HepG2 (cell line): ENCODE results near the gene SRSF1. TPM values are rescaled to one million over a fixed set of nuclear protein-coding genes. Genes with fewer than 3 reads are reported as not detected.

ENCODE experiments used
- ARNT2 ChIP-seq: sonication (generic); formaldehyde crosslinking; IDR thresholded peaks from 2 replicates; pipeline ENCODE4 v1.8.0; 2022; ENCODE audit warnings: mild to moderate bottlenecking, low read depth, missing genetic modification reagents, moderate library complexity
- ATM ChIP-seq: fragments of 450-650 bp; IDR thresholded peaks from 2 replicates; pipeline ENCODE4 v1.7.1; 2017; ENCODE audit warnings: mild to moderate bottlenecking, borderline replicate concordance
- BRCA1 ChIP-seq: sonication (generic); formaldehyde crosslinking; IDR thresholded peaks from 2 replicates; pipeline ENCODE4 v1.4.0; 2020; ENCODE audit warnings: missing genetic modification reagents
- FOXJ3 ChIP-seq: sonication (generic); formaldehyde crosslinking; IDR thresholded peaks from 2 replicates; pipeline ENCODE4 v1.4.0; 2020; ENCODE audit warnings: missing genetic modification reagents, mild to moderate bottlenecking, borderline replicate concordance
- GATAD1 ChIP-seq: IDR thresholded peaks from 2 replicates; pipeline ENCODE4 v1.6.1; 2016; ENCODE audit warnings: missing genetic modification reagents, missing compliant biosample characterization
- HDAC2 ChIP-seq: sonication (generic); formaldehyde crosslinking; IDR thresholded peaks from 2 replicates; pipeline ENCODE4 v1.4.0; 2020; ENCODE audit warnings: missing genetic modification reagents
- HES4 ChIP-seq: sonication (generic); formaldehyde crosslinking; IDR thresholded peaks from 2 replicates; pipeline ENCODE4 v1.9.0; 2021; ENCODE audit warnings: mild to moderate bottlenecking, missing genetic modification reagents, borderline replicate concordance
- HNF4G ChIP-seq, 2 experiments: sonication (generic) in 1 of 2; formaldehyde crosslinking in 1 of 2; IDR thresholded peaks; 2 replicates each; pipeline versions ENCODE4 v1.4.0 to v1.6.1; 2011 to 2020; ENCODE audit warnings: borderline replicate concordance in 2 of 2, low read depth in 2 of 2, mild to moderate bottlenecking in 2 of 2, low read length in 1 of 2, missing genetic modification reagents in 1 of 2, moderate library complexity in 1 of 2
- KDM1A ChIP-seq: IDR thresholded peaks from 2 replicates; pipeline ENCODE4 v1.6.1; 2016; ENCODE audit warnings: missing compliant biosample characterization
- KLF16 ChIP-seq, 2 experiments: sonication (generic) in 1 of 2; formaldehyde crosslinking in 1 of 2; IDR thresholded peaks; 2 replicates each; pipeline versions ENCODE4 v1.6.1 to v1.8.0; 2016 to 2023; ENCODE audit warnings: missing genetic modification reagents in 2 of 2, missing compliant biosample characterization in 1 of 2
- NFIC ChIP-seq: IDR thresholded peaks from 2 replicates; pipeline ENCODE4 v1.6.1; 2012; ENCODE audit warnings: mild to moderate bottlenecking, low read length, inconsistent platforms
- PHB2 ChIP-seq: fragments of 450-650 bp; IDR thresholded peaks from 2 replicates; pipeline ENCODE4 v1.6.1; 2018; ENCODE audit not compliant: partially characterized antibody
- RBM39 ChIP-seq: fragments of 200-400 bp; formaldehyde crosslinking; IDR thresholded peaks from one replicate; pipeline ENCODE4 v1.6.1; 2018; ENCODE audit warnings: antibody characterized with exemption, mild to moderate bottlenecking, low read depth, low read length; ENCODE audit not compliant: poor library complexity, severe bottlenecking
- SRSF1 ChIP-seq: fragments of 200-400 bp; formaldehyde crosslinking; optimal IDR thresholded peaks from 2 replicates; pipeline ENCODE3; 2017; ENCODE audit warnings: mild to moderate bottlenecking, low read depth, low read length, moderate library complexity
- ZNF101 ChIP-seq: sonication (generic); formaldehyde crosslinking; IDR thresholded peaks from 2 replicates; pipeline ENCODE4 v1.4.0; 2020; ENCODE audit warnings: mild to moderate bottlenecking, low read depth, missing genetic modification reagents, borderline replicate concordance
- ZNF24 ChIP-seq: fragments of 450-650 bp; IDR thresholded peaks from 2 replicates; pipeline ENCODE4 v1.6.1; 2017; ENCODE audit warnings: antibody characterized with exemption, mild to moderate bottlenecking
- ZNF264 ChIP-seq: sonication (generic); formaldehyde crosslinking; IDR thresholded peaks from 2 replicates; pipeline ENCODE4 v1.4.0; 2020; ENCODE audit warnings: missing genetic modification reagents
- ZNF44 ChIP-seq: sonication (generic); formaldehyde crosslinking; IDR thresholded peaks from 2 replicates; pipeline ENCODE4 v1.5.1; 2020; ENCODE audit warnings: mild to moderate bottlenecking, missing genetic modification reagents
- polyA plus RNA-seq, 8 experiments: library from polyadenylated mRNA; depleted of rRNA in 3 of 8; stranded (reverse) in 7 of 8; unstranded in 1 of 8; fragments of >200 nt; fragmentation: Illumina TruSeq in 4 of 8; extraction: Trizol in 4 of 8; gene quantifications; 2 replicates each; pipeline versions ENCODE4 v1.2.1 to v1.2.3, GENCODE V29; 2011 to 2016; ENCODE audit warnings: low read depth in 4 of 8, missing spikeins in 1 of 8, mixed read lengths in 1 of 8; ENCODE audit not compliant: insufficient read depth in 1 of 8
- total RNA-seq, 5 experiments: library from RNA; depleted of rRNA; stranded (reverse); fragments of >200 nt; fragmentation: Illumina TruSeq; extraction: Trizol; gene quantifications; 2 replicates each; pipeline ENCODE4 v1.2.3, GENCODE V29; 2016; ENCODE audit warnings: low read depth in 1 of 5
- TF ChIP-seq, protein P1 (sequence below): sonication (generic); formaldehyde crosslinking; IDR thresholded peaks from 2 replicates; pipeline ENCODE4 v1.4.0; 2020; ENCODE audit warnings: missing genetic modification reagents
- TF ChIP-seq, protein P2 (sequence below): IDR thresholded peaks from 2 replicates; pipeline ENCODE4 v1.6.1; 2016; ENCODE audit warnings: low read depth
- TF ChIP-seq, protein P3 (sequence below): conservative IDR thresholded peaks from 2 replicates; pipeline ENCODE4 v1.6.1; 2018; ENCODE audit warnings: missing genetic modification reagents

Gene SRSF1
- total and polyA plus RNA-seq, 2 of the 13 experiments (the other 11 are each of a cell fraction or from before 2014, with no cell fraction given): 142 to 445 TPM

DNA sequence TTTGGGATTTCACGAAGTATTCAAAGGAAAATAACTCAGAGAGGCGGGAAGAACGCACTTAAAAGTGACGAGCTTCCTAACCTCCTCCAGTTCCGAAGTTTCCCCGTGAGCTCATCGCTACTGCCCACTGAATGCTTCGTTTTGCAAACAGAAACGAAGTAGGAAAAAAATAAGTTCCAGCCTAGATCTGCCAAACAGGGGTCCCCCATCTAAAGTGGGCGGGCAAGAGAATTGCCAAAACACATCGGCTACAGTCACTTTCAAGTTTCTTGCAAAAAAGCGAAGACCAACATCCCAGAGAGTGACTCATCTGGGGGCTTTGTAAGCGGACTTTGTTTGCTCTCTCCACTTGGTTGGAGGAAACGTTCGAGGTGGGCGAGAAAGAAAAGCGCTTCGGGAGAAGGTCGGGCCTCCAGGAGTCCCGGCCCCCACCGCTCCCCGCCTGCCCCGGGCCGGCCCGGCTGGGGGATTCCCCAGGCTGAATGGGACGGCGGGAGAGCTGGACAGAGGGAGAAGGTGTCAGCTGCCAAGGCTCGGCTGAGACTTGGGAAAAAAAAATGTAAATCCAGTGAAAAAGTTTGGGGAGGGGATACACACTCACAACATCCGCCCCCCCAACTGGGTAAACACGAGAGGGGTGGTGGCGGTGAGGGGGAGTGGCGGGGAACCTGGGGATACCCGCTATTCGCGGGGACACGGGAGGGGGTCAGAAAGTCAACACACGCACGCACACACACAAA lies 20.0 kb downstream of the SRSF1 start (continued):
- no peak for TF ChIP-seq SRSF1
- TF ChIP-seq HNF4G (IDR thresholded peaks at IDR 0.05; ENCODE audit: borderline replicate concordance, low read depth, low read length): peak; percentile 18; the same call in 1 of the 2 replicates
- no peak; the same call in 1 of the 2 replicates for TF ChIP-seq HNF4G (CRISPR knock-in tag; IDR thresholded peaks at IDR 0.05; ENCODE audit: borderline replicate concordance, low read depth)
- no peak for TF ChIP-seq ZNF24
- no peak for TF ChIP-seq ZNF101
- peak; percentile 39 for TF ChIP-seq GATAD1 (CRISPR knock-in tag)
- TF ChIP-seq RBM39: no peak
- TF ChIP-seq, protein P1, sequence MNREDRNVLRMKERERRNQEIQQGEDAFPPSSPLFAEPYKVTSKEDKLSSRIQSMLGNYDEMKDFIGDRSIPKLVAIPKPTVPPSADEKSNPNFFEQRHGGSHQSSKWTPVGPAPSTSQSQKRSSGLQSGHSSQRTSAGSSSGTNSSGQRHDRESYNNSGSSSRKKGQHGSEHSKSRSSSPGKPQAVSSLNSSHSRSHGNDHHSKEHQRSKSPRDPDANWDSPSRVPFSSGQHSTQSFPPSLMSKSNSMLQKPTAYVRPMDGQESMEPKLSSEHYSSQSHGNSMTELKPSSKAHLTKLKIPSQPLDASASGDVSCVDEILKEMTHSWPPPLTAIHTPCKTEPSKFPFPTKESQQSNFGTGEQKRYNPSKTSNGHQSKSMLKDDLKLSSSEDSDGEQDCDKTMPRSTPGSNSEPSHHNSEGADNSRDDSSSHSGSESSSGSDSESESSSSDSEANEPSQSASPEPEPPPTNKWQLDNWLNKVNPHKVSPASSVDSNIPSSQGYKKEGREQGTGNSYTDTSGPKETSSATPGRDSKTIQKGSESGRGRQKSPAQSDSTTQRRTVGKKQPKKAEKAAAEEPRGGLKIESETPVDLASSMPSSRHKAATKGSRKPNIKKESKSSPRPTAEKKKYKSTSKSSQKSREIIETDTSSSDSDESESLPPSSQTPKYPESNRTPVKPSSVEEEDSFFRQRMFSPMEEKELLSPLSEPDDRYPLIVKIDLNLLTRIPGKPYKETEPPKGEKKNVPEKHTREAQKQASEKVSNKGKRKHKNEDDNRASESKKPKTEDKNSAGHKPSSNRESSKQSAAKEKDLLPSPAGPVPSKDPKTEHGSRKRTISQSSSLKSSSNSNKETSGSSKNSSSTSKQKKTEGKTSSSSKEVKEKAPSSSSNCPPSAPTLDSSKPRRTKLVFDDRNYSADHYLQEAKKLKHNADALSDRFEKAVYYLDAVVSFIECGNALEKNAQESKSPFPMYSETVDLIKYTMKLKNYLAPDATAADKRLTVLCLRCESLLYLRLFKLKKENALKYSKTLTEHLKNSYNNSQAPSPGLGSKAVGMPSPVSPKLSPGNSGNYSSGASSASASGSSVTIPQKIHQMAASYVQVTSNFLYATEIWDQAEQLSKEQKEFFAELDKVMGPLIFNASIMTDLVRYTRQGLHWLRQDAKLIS (CRISPR knock-in tag): no peak
- TF ChIP-seq BRCA1: no peak
- TF ChIP-seq FOXJ3 (CRISPR knock-in tag): peak; percentile 9; the same call in 1 of the 2 replicates
- TF ChIP-seq, protein P2, sequence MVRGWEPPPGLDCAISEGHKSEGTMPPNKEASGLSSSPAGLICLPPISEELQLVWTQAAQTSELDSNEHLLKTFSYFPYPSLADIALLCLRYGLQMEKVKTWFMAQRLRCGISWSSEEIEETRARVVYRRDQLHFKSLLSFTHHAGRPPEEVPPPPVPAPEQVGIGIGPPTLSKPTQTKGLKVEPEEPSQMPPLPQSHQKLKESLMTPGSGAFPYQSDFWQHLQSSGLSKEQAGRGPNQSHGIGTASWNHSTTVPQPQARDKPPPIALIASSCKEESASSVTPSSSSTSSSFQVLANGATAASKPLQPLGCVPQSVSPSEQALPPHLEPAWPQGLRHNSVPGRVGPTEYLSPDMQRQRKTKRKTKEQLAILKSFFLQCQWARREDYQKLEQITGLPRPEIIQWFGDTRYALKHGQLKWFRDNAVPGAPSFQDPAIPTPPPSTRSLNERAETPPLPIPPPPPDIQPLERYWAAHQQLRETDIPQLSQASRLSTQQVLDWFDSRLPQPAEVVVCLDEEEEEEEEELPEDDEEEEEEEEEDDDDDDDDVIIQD (CRISPR knock-in tag): 0 out of 2 replicates have a peak, but pooled peaks have one; percentile 53
- no peak for TF ChIP-seq ATM
- TF ChIP-seq NFIC: peak; percentile 47; the same call in 1 of the 2 replicates
- TF ChIP-seq HES4 (CRISPR knock-in tag): no peak
- 0 out of 2 replicates have a peak, but pooled peaks have one; percentile 60 for TF ChIP-seq ZNF44 (CRISPR knock-in tag)
- peak; percentile 44; the same call in 1 of the 2 replicates for TF ChIP-seq HDAC2 (CRISPR knock-in tag)
- no peak for TF ChIP-seq KDM1A (CRISPR knock-in tag)
- TF ChIP-seq ARNT2 (CRISPR knock-in tag): no peak
- no peak for TF ChIP-seq ZNF264
- TF ChIP-seq, protein P3, sequence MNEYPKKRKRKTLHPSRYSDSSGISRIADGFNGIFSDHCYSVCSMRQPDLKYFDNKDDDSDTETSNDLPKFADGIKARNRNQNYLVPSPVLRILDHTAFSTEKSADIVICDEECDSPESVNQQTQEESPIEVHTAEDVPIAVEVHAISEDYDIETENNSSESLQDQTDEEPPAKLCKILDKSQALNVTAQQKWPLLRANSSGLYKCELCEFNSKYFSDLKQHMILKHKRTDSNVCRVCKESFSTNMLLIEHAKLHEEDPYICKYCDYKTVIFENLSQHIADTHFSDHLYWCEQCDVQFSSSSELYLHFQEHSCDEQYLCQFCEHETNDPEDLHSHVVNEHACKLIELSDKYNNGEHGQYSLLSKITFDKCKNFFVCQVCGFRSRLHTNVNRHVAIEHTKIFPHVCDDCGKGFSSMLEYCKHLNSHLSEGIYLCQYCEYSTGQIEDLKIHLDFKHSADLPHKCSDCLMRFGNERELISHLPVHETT (CRISPR knock-in tag): no peak
- TF ChIP-seq PHB2: no peak
- peak in 1 of 2 experiments; percentile 33; a peak in 2 of 4 replicates for TF ChIP-seq KLF16 (CRISPR knock-in tag; IDR thresholded peaks at IDR 0.05)
